HG03175 (cell line): ENCODE results near the gene IL22RA2.

Experiments
- ATAC-seq: cut with Tn5 transposase; IDR thresholded peaks from one replicate; pipeline ENCODE4 v1.9.1; 2021; ENCODE audit warnings: mild to moderate bottlenecking, moderate library complexity; ENCODE audit not compliant: unreplicated experiment

The IL22RA2 gene

GRCh38 chr6:137197684-137198645, 24.5 kb upstream of the IL22RA2 start:
- no peak for ATAC-seq

- no peak for ATAC-seq
Observed at GRCh38 chr6:137193256-137194070, 20.0 kb upstream of the IL22RA2 start.

GRCh38 chr6:137192821-137193220, 19.4 kb upstream of the IL22RA2 start:
- ATAC-seq = no peak

- ATAC-seq = no peak
Observed at GRCh38 chr6:137191670-137192069, 18.2 kb upstream of the IL22RA2 start.

GRCh38 chr6:137191236-137191635, 17.8 kb upstream of the IL22RA2 start:
- no peak for ATAC-seq

- ATAC-seq = no peak
Observed at GRCh38 chr6:137190583-137191094, 17.2 kb upstream of the IL22RA2 start.

- ATAC-seq = no peak
Observed at GRCh38 chr6:137188855-137189254, 15.4 kb upstream of the IL22RA2 start.

GRCh38 chr6:137185290-137185689, 11.8 kb upstream of the IL22RA2 start:
- no peak for ATAC-seq

- no peak for ATAC-seq
Observed at GRCh38 chr6:137182654-137183073, 9.2 kb upstream of the IL22RA2 start.

- no peak for ATAC-seq
Observed at GRCh38 chr6:137181891-137182653, 8.6 kb upstream of the IL22RA2 start.

- no peak for ATAC-seq
Observed at GRCh38 chr6:137177611-137178010, 4.2 kb upstream of the IL22RA2 start.

- ATAC-seq = no peak
Observed at GRCh38 chr6:137176729-137177128, 3.3 kb upstream of the IL22RA2 start.

- no peak for ATAC-seq
Observed at GRCh38 chr6:137175868-137176245, 2.4 kb upstream of the IL22RA2 start.

- no peak for ATAC-seq
Observed at GRCh38 chr6:137175157-137175867, 1.9 kb upstream of the IL22RA2 start.

- no peak for ATAC-seq
Observed at GRCh38 chr6:137172734-137173431, 561 bp downstream of the IL22RA2 start.

- ATAC-seq = no peak
Observed at GRCh38 chr6:137171824-137172733, 1.4 kb downstream of the IL22RA2 start.

GRCh38 chr6:137171053-137171374, 2.4 kb downstream of the IL22RA2 start:
- ATAC-seq = no peak

- ATAC-seq = no peak
Observed at GRCh38 chr6:137170266-137171052, 3.0 kb downstream of the IL22RA2 start.
